Stimulated activated CD8-positive, alpha-beta memory T cell treated with anti-CD3 and anti-CD28 coated beads, Interleukin-7, amount 100 ng/mL, for 4 hours (primary cell): ENCODE data around the gene DMGDH.

ENCODE experiments used
- DNase-seq, 2 donors: peaks; one replicate each; pipeline ENCODE4 v3.0.0-alpha.2; 2020; ENCODE audit warnings: low read depth in 2 of 2

Gene DMGDH

DNA sequence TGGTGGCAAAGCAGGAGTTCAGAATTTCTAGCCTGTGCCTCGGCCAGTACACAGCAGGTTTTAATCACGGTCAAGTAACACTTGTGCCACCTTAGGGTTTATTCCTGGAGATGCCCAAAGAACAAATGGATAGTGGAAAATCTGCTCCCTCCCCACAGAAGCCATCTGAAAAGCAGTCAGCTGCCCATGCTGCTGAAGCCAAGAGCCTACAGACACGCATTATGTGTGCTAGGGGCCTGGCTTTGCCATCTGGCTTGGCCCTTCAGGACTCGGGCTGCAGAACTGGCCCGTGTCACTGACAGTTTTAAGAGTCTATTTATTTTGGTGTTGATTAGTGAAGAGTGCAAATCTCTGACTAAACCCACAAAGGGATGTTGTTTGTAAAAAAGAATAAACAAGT lies 95.5 kb downstream of the DMGDH start:
- no peak for DNase-seq

DNA sequence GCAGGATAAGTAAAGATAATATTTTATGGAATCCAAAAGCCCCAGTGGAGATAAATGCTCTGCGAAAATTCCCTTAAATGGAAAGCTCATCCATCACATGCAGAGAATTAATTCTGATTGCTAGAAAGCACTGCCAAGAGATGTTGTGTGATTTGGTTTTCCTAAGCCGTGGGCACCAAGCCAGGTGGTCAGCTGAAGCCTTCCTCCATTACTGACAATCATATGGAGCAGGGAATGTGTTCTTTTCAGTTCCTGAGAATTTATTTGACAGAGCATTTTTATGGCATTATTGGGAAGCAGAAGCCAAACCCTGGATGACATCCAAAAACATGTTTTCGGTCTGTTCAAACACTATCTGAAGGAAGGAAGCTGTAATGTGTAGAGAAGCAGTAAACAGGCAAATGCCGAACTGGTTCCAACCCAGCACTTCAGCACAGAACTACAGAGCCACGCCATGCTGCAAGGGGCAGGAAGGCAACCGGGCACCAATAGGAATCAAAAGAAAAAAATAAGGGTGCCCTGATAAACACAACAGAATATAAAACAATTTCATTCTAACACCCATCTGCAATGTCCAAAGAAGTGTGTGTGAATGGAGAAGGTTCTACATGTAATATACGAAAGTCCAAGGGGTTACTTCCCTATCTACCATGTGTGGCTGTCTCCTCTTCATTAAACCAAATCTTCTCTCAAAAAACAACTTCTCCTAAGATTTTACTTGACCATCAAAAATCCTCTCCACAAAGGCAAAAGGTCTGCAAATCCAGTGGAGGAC lies 96.6 kb downstream of the DMGDH start:
- no peak for DNase-seq

DNA sequence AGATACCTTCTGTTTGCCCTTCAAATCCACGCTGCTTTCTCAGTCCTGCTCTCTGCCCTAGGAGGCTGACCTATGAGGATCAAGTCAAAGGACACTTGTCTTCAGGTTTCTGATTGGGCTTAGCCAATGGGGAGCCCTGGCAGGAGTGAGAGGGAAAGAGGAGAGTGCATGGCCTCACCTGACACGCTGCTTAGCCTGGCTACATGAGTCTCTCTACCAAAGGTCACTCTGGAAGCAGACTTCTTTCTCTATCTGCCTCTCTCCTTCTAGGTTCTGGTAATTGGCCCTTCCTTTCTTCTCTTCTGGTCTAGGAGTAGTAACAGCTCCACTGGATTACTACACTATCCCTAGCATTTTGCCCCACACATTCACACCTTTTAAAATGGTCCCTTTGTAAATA lies 97.5 kb downstream of the DMGDH start:
- no peak for DNase-seq

DNA sequence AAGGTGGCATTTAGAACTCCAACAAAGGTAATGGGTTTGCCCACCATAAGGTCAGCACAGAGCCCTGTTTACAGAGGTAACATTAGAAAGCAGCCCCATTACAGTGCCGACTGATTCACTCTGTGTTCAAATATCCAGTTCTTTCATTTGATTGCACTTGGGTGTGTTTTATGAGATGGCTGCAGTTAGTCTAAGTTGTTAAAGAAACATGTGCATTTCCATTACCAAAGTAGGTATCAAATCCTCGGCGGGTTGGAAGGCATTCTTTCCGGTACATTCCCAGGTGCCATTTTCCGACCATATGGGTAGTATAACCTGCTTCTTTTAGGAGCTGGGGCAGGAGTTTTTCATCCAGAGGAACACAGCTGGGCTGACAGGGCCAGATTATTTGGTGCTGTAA lies 100.7 kb downstream of the DMGDH start:
- DNase-seq = no peak

DNA sequence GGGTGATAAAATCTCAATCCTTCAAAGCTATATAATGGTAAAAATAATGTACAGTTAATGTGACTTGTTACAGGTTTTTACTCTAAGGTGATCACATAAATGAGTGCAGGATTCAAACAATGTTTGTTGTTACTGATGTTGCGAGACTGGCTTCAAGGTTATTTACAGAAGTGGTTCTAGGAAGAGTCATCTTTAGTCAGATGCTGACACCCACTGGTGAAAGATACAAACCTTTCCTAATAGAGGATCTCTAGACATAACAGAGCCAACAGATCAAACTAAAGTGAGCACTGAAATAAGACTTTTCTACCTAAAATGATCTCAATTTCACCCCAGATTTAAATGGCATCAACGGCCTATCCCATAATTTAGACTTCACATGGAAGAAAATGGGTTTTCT lies 104.6 kb downstream of the DMGDH start:
- no peak for DNase-seq

DNA sequence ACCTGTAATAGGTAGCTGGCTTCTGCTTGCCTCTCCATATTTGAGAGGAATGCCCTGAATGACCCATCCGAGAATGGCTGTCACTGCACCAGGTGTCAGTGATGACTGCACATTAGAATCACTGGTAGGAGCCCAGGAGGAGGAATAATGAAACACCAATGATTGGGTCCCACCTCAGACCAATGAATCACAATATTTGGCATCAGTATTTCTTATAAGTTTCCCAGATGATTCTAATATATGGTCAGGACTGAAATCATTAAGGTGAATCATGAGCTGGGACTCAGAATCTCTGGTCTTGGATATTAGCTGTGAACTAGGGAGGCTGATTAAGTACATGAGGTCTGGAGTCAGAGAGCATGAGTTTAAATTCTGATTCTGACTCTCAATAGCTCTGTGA lies 107.7 kb downstream of the DMGDH start:
- DNase-seq = no peak

DNA sequence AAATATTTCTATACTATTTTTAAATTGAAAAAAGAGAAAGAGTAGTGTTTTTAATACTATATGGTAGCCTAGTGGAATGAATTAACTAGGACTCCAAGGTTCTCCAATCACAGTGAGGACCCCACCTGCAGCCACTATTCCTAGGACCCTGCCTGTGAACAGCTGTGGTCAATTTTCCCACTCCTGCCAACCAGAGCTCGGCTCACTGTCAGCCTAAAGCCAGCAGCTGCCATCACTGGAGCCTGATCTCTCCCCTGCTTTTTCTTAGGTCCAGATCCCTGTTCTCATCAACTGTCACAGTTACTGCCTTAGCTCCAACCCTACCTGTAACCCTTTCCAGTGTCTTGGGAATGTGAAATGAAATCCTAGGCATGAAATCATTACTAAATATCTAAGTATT lies 109.7 kb downstream of the DMGDH start:
- DNase-seq = no peak

DNA sequence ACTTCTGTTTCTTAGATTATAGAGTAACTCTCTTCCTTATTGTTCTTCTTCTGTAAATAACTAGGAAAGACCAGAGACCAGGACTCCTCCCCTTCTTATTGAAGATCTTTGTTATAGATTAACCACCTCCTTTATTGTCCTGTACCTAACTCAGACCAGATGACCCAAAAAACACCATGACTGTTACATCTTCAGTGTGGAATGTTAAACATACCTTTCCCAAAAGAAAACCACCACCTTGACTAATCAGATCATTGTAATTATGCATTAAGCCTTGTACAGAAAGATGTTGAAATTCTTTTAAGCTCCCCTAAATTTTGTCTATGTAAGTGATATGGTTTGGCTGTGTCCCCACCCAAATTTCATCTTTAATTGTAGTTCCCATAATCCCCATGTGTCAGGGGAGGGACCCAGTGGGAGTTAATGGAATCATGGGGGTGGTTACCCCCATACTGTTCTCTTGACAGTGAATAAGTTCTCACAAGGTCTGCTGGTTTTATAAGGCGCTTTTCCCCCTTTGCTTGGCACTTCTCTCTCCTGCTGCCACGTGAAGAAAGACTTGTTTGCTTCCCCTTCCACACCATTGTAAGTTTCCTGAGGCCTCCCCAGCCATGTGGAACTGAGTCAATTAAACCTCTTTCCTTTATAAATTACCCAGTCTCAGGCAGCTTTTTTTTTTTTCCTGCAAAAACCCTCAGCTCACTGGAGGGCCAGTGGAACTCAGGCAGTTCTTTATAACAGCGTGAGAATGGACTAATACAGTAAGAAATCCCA lies 110.6 kb downstream of the DMGDH start:
- DNase-seq = no peak

DNA sequence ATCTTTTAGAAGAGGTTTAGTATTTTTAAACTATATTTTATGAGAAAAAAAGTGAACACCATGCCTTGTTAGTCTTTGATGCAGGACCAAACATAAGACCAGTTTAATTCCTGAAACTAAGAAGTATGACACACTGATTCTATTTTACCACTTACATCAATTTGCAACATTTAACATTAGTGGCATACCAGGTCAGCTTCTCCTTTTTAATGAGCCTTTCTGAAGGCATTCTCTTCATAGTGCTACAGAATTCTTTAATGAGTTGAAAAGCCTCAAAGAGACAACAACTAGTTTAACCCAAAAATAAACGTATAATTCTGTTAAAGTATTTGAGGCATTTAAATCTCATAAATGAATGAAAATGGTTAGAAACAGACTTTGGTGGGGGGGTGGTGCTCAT lies 112.6 kb downstream of the DMGDH start:
- no peak for DNase-seq

DNA sequence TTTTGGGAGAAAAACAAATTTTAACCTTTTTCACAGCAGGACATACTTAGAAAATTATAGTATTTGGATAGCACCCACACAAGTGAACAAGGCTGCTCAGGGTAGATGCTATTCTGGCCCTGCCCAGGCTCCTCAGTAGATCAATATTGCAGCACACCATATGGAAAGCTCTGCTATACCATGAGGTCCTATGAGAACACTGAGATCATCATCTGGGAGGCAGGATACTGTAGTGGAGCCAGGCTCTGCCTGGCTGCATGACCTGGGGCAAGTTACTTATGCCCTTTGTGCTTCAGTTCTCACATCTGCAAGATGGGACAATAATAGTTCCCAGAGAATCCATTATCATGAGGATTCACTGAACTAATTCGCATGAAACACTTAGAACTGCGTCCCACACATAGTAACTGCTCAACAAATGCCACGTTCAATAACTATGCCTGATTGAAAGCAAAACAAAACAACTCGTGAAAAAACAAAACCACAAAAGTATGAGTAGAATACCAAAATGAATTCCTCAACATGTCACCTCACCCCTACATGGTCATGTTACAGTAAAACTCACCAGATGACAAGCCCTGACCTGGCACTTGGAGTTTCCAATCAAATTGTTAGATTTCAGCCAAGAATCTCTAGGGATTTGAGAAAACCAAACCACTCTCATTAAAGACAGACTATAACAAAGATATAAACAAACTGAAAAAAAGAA lies 116.2 kb downstream of the DMGDH start:
- DNase-seq = no peak
